Measurements from ENCODE around the gene PRTFDC1. TPM values are rescaled to one million over a fixed set of nuclear protein-coding genes. Genes with fewer than 3 reads are reported as not detected.

Gene PRTFDC1
- total RNA-seq, 3 donors from 2014 or later (not counting 1 experiment from before 2014, with no cell fraction given), result 1.2 to 1.9 (median 1.4) TPM

DNA sequence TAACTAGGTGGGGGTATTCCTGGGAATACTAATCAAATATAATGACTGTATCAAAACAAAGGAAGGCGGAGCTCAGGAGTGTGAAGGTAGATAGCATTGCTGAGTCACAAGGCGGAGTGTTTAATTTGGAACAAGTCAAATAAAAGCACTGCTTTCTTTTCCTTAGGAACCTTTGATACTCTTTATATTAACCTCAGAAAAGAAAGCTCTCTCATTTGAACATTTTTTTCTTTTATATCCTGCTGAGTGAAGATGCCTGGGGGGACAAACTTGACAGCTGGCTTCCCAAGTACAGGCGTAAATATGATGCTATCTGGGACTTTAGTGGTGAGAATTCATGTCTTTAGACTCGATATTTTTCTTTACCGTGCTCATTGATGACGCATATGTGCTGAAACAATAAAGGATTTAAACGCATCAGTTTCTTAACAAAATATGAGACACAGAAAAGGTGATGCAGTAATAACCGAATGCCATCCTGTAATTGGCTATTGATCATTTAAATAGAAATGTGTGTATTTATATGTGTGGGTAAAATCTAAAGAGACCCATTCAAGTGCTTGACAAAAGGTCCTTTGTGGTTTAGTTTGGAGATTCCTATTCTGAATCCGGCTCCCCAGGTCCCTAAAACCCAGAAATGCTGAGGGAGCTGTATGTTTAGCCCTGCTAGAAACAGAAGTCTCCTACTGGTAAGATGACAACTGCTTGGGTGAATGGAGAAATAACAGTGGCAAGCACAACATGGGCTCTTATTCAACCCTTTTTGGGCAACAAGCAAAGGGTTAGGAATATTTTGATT is 102.7 kb downstream of the PRTFDC1 start:
- 94% methylated on average over 8 of the region's 9 CpGs for WGBS (ENCODE audit: insufficient coverage)
- peaks cover 3 to 9% of the 10 kb centered on the region in 2 donors for H3K4me1 Mint-ChIP-seq
- H3K27me3 Mint-ChIP-seq (ENCODE audit: low read depth in 2 of 2), result peaks cover 5 to 17% of the 10 kb centered on the region in 2 donors
- Histone ChIP-seq H3K9me3 (ENCODE audit: control insufficient read depth, insufficient read depth, low read length) (no peaks in the 10 kb centered on the region), H3K36me3 (ENCODE audit: control insufficient read depth, insufficient read depth, low read length) (no peaks in the 10 kb centered on the region), H3K4me1 (ENCODE audit: control insufficient read depth, insufficient read depth, low read length) (no peaks in the 10 kb centered on the region), H3K27ac (ENCODE audit: low read length) (no peak overlapping the region), H3K4me3 (ENCODE audit: low read length) (no peak overlapping the region), H3K27me3 (ENCODE audit: control insufficient read depth, insufficient read depth, low read length) (no peaks in the 10 kb centered on the region)
- DNase-seq (no peak), ATAC-seq (no peak)
- H3K27ac Mint-ChIP-seq, result no peak overlapping the region
- intact Hi-C loops (cut with micrococcal nuclease), result no loop called here
- TF ChIP-seq, protein P1, sequence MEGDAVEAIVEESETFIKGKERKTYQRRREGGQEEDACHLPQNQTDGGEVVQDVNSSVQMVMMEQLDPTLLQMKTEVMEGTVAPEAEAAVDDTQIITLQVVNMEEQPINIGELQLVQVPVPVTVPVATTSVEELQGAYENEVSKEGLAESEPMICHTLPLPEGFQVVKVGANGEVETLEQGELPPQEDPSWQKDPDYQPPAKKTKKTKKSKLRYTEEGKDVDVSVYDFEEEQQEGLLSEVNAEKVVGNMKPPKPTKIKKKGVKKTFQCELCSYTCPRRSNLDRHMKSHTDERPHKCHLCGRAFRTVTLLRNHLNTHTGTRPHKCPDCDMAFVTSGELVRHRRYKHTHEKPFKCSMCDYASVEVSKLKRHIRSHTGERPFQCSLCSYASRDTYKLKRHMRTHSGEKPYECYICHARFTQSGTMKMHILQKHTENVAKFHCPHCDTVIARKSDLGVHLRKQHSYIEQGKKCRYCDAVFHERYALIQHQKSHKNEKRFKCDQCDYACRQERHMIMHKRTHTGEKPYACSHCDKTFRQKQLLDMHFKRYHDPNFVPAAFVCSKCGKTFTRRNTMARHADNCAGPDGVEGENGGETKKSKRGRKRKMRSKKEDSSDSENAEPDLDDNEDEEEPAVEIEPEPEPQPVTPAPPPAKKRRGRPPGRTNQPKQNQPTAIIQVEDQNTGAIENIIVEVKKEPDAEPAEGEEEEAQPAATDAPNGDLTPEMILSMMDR (IDR thresholded peaks at IDR 0.05), result no peak
- no peaks in the 10 kb centered on the region for H3K9me3 Mint-ChIP-seq
- H3K36me3 Mint-ChIP-seq, result no peaks in the 10 kb centered on the region
- H3K4me3 Mint-ChIP-seq, result no peak overlapping the region

GRCh38 chr10:24849051-24849450 is 103.4 kb downstream of the PRTFDC1 start:
- no peak overlapping the region for H3K4me3 ChIP-seq (ENCODE audit: low read length)
- no peaks in the 10 kb centered on the region for H3K9me3 Mint-ChIP-seq
- H3K27ac ChIP-seq (ENCODE audit: low read length), result no peak overlapping the region
- DNase-seq, result no peak
- no peak for ATAC-seq
- 98% methylated on average over 5 of the region's 6 CpGs for WGBS (ENCODE audit: insufficient coverage)
- intact Hi-C loops (cut with micrococcal nuclease), result no loop called here
- H3K9me3 ChIP-seq (ENCODE audit: control insufficient read depth, insufficient read depth, low read length), result no peaks in the 10 kb centered on the region
- no peaks in the 10 kb centered on the region for H3K27me3 ChIP-seq (ENCODE audit: control insufficient read depth, insufficient read depth, low read length)
- H3K36me3 ChIP-seq (ENCODE audit: control insufficient read depth, insufficient read depth, low read length), result no peaks in the 10 kb centered on the region
- H3K4me1 ChIP-seq (ENCODE audit: control insufficient read depth, insufficient read depth, low read length), result no peaks in the 10 kb centered on the region
- TF ChIP-seq, protein P1 (IDR thresholded peaks at IDR 0.05), result no peak
- H3K4me3 Mint-ChIP-seq, result no peak overlapping the region
- H3K4me1 Mint-ChIP-seq, result peaks cover 5 to 11% of the 10 kb centered on the region in 2 donors
- peaks cover 5 to 17% of the 10 kb centered on the region in 2 donors for H3K27me3 Mint-ChIP-seq (ENCODE audit: low read depth in 2 of 2)
- no peak overlapping the region for H3K27ac Mint-ChIP-seq
- H3K36me3 Mint-ChIP-seq, result no peaks in the 10 kb centered on the region

DNA sequence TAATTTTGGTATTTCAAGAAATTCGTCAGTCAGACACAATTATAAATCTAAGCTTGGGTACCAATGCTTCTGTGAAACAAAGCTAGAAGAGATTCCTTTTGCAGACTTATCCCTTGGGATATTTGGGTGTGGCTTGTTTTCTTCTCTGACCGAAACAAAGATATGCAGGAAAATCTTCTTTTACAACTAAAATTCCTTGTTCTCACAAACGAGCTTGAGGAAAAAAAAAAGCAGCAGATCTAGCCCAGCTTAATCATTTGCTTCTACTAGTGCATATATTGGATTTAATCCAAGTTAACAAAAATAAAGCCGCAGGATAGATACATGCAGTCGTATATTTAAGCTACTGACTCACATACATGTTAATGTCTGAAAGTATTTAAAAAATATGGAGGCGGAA is 104.2 kb downstream of the PRTFDC1 start:
- no peak overlapping the region for H3K4me3 ChIP-seq (ENCODE audit: low read length)
- H3K9me3 ChIP-seq (ENCODE audit: control insufficient read depth, insufficient read depth, low read length), result no peaks in the 10 kb centered on the region
- Mint-ChIP-seq H3K4me3 (no peak overlapping the region), H3K9me3 (no peaks in the 10 kb centered on the region), H3K4me1 (peaks cover 5 to 11% of the 10 kb centered on the region in 2 donors), H3K27me3 (ENCODE audit: low read depth in 2 of 2) (peaks cover 5 to 17% of the 10 kb centered on the region in 2 donors), H3K27ac (no peak overlapping the region), H3K36me3 (no peaks in the 10 kb centered on the region)
- H3K36me3 ChIP-seq (ENCODE audit: control insufficient read depth, insufficient read depth, low read length), result no peaks in the 10 kb centered on the region
- no peaks in the 10 kb centered on the region for H3K4me1 ChIP-seq (ENCODE audit: control insufficient read depth, insufficient read depth, low read length)
- no peak overlapping the region for H3K27ac ChIP-seq (ENCODE audit: low read length)
- 83% methylated on average over 1 of the region's 6 CpGs for WGBS (ENCODE audit: insufficient coverage)
- DNase-seq, result no peak
- no peaks in the 10 kb centered on the region for H3K27me3 ChIP-seq (ENCODE audit: control insufficient read depth, insufficient read depth, low read length)
- no peak for ATAC-seq
- TF ChIP-seq, protein P1 (IDR thresholded peaks at IDR 0.05), result no peak
- intact Hi-C loops (cut with micrococcal nuclease), result no loop called here

Data from natural killer cell (primary cell).